Panc1 (cell line): Measurements from ENCODE around the gene SSH3. TPM values are rescaled to one million over a fixed set of nuclear protein-coding genes. Genes with fewer than 3 reads are reported as not detected.

Experiments used
- ATAC-seq: fragments of 200-7000 bp; cut with Tn5 transposase; 2 replicates; pipeline ENCODE4 v1.9.1; 2020; ENCODE audit warnings: mild to moderate bottlenecking, moderate library complexity
- BruUV-seq: library from RNA; stranded (reverse); fragments of 400-500 nt; replicated peaks from 2 replicates; lab custom pipeline; 2021; lab: Mats Ljungman, UMichigan
- CTCF ChIA-PET: fragments of 300-600 bp; sonication (Branson Sonifier 250); formaldehyde crosslinking; loops from one replicate; lab custom pipeline; 2022; ENCODE audit warnings: antibody characterized with exemption; lab: Charles Lee
- POLR2A ChIA-PET: fragments of 300-600 bp; sonication (Branson Sonifier 250); formaldehyde crosslinking; loops from one replicate; lab custom pipeline; 2022; ENCODE audit warnings: antibody characterized with exemption; lab: Charles Lee
- DNase-seq: peaks from one replicate; pipeline ENCODE4 v3.0.0-alpha.2; 2010; ENCODE audit warnings: low read depth, low spot score
- H3K27ac ChIP-seq: 2 replicates; pipeline ENCODE4 v1.5.1; 2011; ENCODE audit warnings: mild to moderate bottlenecking, low read length, inconsistent platforms
- H3K27me3 ChIP-seq: fragments of 200-500 bp; sonication (Bioruptor generic); 2 replicates; pipeline ENCODE4 v1.6.0; 2014; ENCODE audit warnings: low read length, inconsistent platforms; ENCODE audit not compliant: control insufficient read depth, insufficient read depth
- H3K36me3 ChIP-seq: fragments of 200-500 bp; sonication (Bioruptor generic); 2 replicates; pipeline ENCODE4 v1.5.1; 2014; ENCODE audit warnings: inconsistent platforms, mild to moderate bottlenecking, low read length, moderate library complexity; ENCODE audit not compliant: control insufficient read depth, insufficient read depth
- H3K4me1 ChIP-seq: 2 replicates; pipeline ENCODE4 v1.5.1; 2011; ENCODE audit warnings: inconsistent platforms, mild to moderate bottlenecking, low read length, moderate library complexity; ENCODE audit not compliant: control insufficient read depth, insufficient read depth
- H3K4me3 ChIP-seq, 2 experiments: 2 replicates each; pipeline ENCODE4 v1.5.1; 2011 to 2012; ENCODE audit warnings: low read depth in 2 of 2, low read length in 2 of 2, mild to moderate bottlenecking in 2 of 2, inconsistent platforms in 1 of 2, moderate library complexity in 1 of 2
- H3K9me3 ChIP-seq: fragments of 200-500 bp; sonication (Bioruptor generic); 2 replicates; pipeline ENCODE4 v1.5.1; 2014; ENCODE audit warnings: low read depth, mild to moderate bottlenecking, inconsistent platforms, low read length, moderate library complexity; ENCODE audit not compliant: control insufficient read depth, insufficient read depth
- POLR2AphosphoS5 ChIP-seq: IDR thresholded peaks from 2 replicates; pipeline ENCODE4 v1.6.1; 2012; ENCODE audit warnings: mild to moderate bottlenecking, low read depth, low read length, moderate library complexity
- SIN3A ChIP-seq: IDR thresholded peaks from 2 replicates; pipeline ENCODE4 v1.6.1; 2012; ENCODE audit warnings: low read depth, mild to moderate bottlenecking, low read length, moderate library complexity, borderline replicate concordance; ENCODE audit not compliant: insufficient read depth
- TCF7L2 ChIP-seq: IDR thresholded peaks from 2 replicates; pipeline ENCODE4 v1.6.1; 2011; ENCODE audit warnings: mild to moderate bottlenecking, low read depth, low read length, inconsistent platforms
- in situ Hi-C: cut with HindIII; loops from 2 replicates; pipeline ENCODE4 v1.10.0; 2016; ENCODE audit warnings: low sequenced_read_pairs, low pct_unique_long_range_greater_than_20kb
- intact Hi-C: fragments of 100-400 bp; cut with micrococcal nuclease; formaldehyde crosslinking; loops from one replicate; pipeline ENCODE4 v1.10.0; 2022; ENCODE audit not compliant: unreplicated experiment
- total RNA-seq: library from RNA; stranded (reverse); gene quantifications from one replicate; pipeline ENCODE4 v1.2.1, GENCODE V29; 2021; ENCODE audit not compliant: unreplicated experiment
- TF ChIP-seq, protein P1 (sequence below), 2 experiments: IDR thresholded peaks; 2 replicates each; pipeline ENCODE4 v1.6.1; 2011 to 2012; ENCODE audit warnings: low read depth in 2 of 2, control low read depth in 1 of 2, low read length in 1 of 2, mild to moderate bottlenecking in 1 of 2, moderate library complexity in 1 of 2; ENCODE audit not compliant: insufficient read depth in 1 of 2
- TF ChIP-seq, protein P2 (sequence below): fragments of 450-650 bp; IDR thresholded peaks from 2 replicates; pipeline ENCODE4 v1.5.1; 2017; ENCODE audit warnings: mild to moderate bottlenecking

Gene SSH3
- total RNA-seq, 1 experiment from 2014 or later = 79.8 TPM

DNA sequence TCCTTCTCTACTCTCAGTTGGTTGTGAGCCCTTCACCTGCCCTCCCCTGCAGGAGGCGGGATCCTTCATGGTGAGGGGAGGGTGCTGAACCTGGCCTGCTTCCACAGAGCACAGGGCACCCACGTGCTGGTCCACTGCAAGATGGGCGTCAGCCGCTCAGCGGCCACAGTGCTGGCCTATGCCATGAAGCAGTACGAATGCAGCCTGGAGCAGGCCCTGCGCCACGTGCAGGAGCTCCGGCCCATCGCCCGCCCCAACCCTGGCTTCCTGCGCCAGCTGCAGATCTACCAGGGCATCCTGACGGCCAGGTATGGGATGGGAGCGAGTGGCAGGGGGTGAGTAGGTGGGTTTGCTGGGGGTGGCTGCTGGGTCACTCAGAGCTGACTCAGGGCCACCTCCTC is 6.3 kb downstream of the SSH3 start:
- no peak for TF ChIP-seq SIN3A
- TF ChIP-seq POLR2AphosphoS5 = no peak
- TF ChIP-seq, protein P1, sequence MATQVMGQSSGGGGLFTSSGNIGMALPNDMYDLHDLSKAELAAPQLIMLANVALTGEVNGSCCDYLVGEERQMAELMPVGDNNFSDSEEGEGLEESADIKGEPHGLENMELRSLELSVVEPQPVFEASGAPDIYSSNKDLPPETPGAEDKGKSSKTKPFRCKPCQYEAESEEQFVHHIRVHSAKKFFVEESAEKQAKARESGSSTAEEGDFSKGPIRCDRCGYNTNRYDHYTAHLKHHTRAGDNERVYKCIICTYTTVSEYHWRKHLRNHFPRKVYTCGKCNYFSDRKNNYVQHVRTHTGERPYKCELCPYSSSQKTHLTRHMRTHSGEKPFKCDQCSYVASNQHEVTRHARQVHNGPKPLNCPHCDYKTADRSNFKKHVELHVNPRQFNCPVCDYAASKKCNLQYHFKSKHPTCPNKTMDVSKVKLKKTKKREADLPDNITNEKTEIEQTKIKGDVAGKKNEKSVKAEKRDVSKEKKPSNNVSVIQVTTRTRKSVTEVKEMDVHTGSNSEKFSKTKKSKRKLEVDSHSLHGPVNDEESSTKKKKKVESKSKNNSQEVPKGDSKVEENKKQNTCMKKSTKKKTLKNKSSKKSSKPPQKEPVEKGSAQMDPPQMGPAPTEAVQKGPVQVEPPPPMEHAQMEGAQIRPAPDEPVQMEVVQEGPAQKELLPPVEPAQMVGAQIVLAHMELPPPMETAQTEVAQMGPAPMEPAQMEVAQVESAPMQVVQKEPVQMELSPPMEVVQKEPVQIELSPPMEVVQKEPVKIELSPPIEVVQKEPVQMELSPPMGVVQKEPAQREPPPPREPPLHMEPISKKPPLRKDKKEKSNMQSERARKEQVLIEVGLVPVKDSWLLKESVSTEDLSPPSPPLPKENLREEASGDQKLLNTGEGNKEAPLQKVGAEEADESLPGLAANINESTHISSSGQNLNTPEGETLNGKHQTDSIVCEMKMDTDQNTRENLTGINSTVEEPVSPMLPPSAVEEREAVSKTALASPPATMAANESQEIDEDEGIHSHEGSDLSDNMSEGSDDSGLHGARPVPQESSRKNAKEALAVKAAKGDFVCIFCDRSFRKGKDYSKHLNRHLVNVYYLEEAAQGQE (IDR thresholded peaks at IDR 0.05; ENCODE audit: insufficient read depth in 1 of 2, low read depth in 2 of 2, low read length in 1 of 2) = no peak
- TF ChIP-seq, protein P2, sequence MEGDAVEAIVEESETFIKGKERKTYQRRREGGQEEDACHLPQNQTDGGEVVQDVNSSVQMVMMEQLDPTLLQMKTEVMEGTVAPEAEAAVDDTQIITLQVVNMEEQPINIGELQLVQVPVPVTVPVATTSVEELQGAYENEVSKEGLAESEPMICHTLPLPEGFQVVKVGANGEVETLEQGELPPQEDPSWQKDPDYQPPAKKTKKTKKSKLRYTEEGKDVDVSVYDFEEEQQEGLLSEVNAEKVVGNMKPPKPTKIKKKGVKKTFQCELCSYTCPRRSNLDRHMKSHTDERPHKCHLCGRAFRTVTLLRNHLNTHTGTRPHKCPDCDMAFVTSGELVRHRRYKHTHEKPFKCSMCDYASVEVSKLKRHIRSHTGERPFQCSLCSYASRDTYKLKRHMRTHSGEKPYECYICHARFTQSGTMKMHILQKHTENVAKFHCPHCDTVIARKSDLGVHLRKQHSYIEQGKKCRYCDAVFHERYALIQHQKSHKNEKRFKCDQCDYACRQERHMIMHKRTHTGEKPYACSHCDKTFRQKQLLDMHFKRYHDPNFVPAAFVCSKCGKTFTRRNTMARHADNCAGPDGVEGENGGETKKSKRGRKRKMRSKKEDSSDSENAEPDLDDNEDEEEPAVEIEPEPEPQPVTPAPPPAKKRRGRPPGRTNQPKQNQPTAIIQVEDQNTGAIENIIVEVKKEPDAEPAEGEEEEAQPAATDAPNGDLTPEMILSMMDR = no peak
- no peak for TF ChIP-seq TCF7L2
- Histone ChIP-seq H3K4me1 (peaks cover 3% of the 10 kb centered on the region), H3K36me3 (no peaks in the 10 kb centered on the region), H3K4me3 (no peak overlapping the region), H3K27me3 (no peaks in the 10 kb centered on the region), H3K9me3 (no peaks in the 10 kb centered on the region), H3K27ac (no peak overlapping the region)
- BruUV-seq = no TSS peak
- in situ Hi-C loops (no loop called here), intact Hi-C loops (loop anchor here (10.0 kb wide), 1 partner anchor 215 kb away; no protein-coding TSS in a partner anchor)
- ChIA-PET CTCF (interaction anchor here (0.6 kb wide), 1 partner anchor 1032 kb away, joined by 3 read pairs; no protein-coding TSS in a partner anchor), POLR2A (no interaction called here)
- DNase-seq (no peak), ATAC-seq (no peak)

DNA sequence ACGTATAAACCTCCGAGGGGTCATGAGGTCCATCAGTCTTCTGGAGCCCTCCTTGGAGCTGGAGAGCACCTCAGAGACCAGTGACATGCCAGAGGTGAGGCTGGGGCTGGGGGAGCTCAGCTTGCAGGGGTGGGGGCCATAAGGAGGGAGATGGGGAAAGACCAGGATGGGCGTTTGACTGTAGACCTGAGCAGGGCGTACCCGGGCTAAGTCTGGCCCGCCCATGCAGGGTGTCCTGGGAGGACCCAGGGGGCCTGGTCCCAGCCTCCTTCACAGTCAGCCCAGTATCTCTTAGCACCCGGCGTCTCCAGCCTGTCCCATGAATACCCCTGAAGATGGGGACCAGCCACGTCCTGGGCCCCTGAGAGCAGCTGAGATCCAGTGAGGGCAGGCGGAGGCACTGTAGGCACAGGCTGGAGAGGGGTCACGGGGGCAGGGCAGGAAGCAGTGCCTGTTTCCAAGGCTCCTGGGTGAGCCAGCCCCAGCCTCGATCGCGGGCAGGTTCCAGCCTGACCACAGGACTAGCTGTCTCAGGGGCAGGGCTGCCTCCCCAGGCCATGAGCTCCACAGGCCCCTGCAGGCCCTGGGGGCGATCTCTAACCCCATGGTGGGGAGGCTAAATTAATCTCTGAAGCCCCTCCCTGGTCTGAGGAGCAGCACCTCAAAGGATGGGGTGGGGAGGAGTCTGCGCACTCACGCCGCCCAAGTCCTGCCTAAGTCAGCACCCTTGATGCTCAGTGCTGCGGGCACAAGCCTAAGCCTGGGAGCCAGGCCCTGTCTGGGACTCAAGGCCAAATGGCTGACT is 7.1 kb downstream of the SSH3 start:
- CTCF ChIA-PET = interaction anchor here (0.6 kb wide), 2 partner anchors 21 to 1033 kb away, joined by 3 read pairs; no protein-coding TSS in a partner anchor
- no peak for DNase-seq
- ATAC-seq = no peak
- BruUV-seq = no TSS peak
- POLR2A ChIA-PET = no interaction called here
- H3K9me3 ChIP-seq = no peaks in the 10 kb centered on the region
- H3K36me3 ChIP-seq = no peaks in the 10 kb centered on the region
- no peak overlapping the region for H3K4me3 ChIP-seq
- TF ChIP-seq POLR2AphosphoS5 (no peak), SIN3A (no peak), TCF7L2 (no peak)
- TF ChIP-seq, protein P2 = no peak
- TF ChIP-seq, protein P1 (IDR thresholded peaks at IDR 0.05; ENCODE audit: insufficient read depth in 1 of 2, low read depth in 2 of 2, low read length in 1 of 2) = no peak
- in situ Hi-C loops (no loop called here), intact Hi-C loops (loop anchor here (10.0 kb wide), 1 partner anchor 216 kb away; no protein-coding TSS in a partner anchor)
- no peak overlapping the region for H3K27ac ChIP-seq
- no peaks in the 10 kb centered on the region for H3K27me3 ChIP-seq
- H3K4me1 ChIP-seq = no peaks in the 10 kb centered on the region
